NCI-H2227 (cell line): ENCODE data around the gene NAV2.

Experiments
- DNase-seq: peaks from one replicate; lab custom pipeline; 2025; ENCODE audit not compliant: unreplicated experiment; lab: John Stamatoyannopoulos, UW

NAV2 gene

DNA sequence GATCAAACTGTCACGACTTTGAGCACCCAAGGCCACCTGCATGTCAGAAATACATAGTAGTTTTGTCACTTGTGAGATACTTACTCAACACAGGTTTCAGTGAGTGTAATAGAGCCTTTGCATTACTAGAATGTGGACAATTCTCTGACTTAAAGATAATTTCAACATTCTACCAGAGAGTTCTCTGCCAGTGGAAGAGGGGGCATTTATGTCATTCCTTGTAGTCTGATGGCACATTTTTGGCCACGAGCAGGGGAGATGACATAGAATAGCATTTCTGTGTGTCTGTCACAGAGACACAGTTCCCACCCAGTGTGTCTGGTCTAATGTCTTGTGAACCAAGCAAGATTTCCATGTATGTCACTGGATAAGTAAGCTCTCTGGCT lies 335.1 kb downstream of the NAV2 start:
- DNase-seq: no peak

DNA sequence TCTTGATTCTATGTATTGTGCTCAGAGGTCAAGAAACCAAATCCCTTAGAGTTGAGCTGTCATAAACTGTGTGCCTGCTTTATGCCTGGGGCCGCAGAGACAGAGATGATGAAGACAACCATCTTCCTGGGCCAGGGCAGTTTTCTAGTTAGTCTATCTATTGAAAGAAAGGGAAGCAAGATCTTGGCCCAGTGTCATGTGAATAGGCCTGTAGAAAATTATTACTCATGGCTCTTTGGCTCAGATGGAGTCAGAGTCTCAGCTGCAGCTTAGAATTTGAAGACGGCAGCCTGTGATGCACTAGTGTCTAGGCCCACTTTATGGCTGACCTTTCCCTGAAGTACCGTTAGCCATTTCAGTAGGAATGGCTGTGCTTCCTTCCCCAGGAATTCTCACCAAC lies 335.6 kb downstream of the NAV2 start:
- no peak for DNase-seq

DNA sequence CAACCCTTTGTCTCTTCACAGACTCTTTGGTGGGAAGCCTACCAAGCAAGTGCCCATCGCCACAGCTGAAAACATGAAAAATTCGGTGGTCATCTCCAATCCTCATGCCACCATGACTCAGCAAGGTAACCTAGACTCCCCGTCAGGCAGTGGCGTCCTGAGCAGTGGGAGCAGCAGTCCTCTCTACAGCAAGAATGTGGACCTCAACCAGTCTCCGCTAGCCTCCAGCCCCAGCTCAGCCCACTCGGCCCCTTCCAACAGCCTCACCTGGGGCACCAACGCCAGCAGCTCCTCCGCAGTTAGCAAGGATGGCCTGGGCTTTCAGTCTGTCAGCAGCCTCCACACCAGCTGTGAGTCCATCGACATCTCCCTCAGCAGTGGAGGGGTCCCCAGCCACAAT lies 336.1 kb downstream of the NAV2 start:
- DNase-seq: no peak

DNA sequence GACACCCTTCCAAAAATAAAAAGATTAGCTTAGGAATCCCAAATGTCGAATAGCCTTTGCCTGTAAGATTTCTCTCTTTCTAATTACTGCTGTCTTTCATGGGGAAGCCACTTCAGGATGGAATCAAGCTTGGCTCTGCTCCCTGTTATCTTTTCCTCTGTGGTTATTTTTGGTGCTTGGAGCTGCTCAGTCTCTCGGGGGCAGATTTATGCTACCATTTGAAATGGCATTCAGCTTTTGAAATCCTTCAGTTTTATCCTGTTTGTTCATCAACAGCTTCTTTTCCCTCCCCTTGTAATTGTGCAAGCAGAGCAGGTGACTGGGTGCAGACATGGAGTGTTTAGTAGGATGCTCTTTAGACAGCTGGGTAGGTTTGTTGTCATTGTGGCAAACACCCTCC lies 336.6 kb downstream of the NAV2 start:
- no peak for DNase-seq

DNA sequence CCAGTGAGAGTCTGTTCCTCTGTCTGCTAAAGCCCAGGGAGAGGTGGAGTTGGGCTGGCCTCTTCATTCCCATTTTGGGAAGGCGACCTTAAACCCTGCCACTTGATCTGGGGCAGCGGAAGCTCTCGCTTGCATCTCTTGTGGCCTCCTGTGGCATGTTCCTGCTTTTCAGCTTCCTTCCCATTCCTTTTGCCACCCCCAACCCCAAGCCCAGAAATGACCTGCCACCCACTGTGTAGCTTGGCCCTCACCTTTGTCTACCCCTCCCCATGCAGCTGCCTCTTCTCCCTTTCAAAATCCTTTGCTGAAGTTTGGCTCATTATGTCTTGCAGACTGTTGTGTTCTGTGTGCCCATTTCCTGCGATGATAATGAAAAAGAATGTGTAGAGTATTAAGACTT lies 337.4 kb downstream of the NAV2 start:
- no peak for DNase-seq

DNA sequence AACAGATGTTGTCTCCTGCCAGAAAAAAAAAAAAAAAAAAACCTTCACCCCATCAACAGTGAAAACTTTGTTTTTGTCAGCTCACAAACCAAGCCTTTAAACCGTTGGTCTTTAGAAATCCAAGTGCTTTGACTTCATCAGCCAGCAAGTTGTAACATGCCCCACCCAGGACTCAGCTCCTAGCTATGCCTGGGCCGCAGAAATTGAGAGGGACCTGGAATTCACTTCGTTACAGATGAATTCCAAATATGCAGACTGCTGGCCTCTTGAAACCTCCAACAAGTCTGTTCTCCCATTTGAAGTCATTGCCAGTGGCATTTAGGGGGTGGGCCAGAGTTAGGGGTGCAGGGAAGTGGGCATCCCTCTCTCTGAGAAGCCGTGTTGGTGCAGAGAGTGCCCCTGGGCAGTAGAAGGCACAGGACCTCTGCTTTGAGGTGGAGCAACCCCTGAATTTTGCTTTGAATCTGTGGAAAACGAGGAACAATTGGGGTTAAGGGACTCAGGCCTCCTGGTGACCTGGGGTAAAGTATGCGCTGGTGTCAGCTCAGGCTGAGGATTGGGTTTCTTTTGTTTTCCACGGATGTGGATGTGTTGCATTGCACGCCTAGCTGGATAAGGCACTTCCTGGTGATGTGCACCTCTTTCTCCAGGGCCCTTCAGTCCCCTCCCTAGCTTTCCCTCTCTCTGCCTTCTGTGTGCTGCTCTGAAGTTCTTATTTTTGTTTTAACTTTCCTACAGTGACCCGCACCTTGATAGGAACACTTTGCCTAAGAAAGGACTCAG lies 338.1 kb downstream of the NAV2 start:
- no peak for DNase-seq

DNA sequence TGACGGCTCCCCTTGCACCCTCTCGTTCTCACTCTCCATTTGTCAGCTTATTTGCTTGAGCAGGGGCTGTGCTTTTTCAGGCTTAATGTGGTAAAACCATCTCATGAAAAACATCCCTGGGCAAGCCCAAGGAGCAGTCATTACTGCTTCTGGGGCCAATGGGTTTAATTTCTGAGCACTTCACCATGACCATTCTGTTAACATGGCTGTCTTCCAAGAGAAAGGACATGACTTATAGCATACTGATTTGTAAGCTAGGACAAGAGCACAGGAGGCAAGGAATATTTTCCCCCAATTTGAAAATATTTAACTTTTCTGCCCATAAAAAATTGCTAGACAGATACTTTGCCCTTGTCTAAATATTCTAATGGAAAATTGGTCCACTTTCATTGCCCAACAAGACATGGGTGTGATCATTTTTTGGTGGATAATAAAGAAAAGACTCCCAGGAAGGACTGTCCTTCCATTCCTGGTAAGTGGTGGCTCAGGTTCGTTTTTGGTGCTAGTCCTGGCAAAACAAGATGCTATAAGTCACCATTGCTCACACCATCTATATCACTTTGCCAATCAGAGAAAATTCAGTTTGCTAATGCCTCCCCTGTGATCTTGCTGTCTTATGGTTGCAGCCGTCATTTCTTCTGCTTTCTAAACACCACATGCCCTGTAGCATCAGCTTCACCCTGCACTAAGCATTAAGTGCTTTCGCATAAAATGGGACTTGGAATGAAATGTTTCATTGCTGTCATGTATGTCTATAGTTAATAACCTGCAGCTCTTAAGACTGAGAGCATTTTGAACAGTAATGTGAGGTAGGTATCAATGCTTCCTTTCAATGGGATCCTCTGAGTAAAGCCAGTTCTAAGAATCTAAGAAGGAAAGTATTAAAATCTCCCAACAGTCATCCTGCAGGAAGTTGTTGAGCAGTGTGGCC lies 339.1 kb downstream of the NAV2 start:
- no peak for DNase-seq

DNA sequence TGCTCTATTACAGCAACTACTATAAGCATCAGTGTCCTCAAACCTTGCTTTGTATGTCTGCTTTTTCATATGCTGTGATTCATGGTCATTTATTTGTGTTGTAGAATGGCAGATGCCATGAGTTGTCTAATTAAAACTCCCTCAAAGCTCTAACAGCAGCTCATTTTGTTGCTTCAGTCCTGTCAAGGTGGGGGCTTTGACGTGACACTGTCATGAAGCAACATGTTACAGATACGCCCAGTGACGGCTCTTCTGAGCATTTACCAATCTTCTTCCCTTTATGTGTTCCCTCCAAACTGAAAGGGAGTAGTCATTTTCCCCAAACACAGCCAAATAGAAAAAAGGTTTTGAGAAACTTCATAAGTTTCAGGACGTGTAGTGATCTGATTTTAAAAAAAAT lies 340.9 kb downstream of the NAV2 start:
- DNase-seq: no peak

DNA sequence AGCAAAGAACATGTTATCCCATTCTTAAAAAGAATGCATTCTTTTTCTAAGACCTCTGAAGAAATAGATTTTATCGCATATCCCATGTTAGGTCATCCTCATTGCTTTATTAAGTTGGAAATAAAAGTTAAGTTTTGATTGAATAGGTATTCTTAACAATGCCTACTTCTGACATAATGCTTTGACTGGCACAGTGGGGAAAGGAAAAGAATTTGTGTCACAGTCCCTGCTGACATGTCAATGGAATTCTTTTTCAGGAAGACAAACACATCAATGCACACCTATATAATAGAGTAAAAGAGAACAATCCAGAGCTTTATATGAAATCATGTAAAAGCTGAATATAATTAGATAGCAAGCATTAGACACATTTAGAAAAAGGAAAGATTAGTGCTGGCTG lies 341.9 kb downstream of the NAV2 start:
- DNase-seq: no peak

DNA sequence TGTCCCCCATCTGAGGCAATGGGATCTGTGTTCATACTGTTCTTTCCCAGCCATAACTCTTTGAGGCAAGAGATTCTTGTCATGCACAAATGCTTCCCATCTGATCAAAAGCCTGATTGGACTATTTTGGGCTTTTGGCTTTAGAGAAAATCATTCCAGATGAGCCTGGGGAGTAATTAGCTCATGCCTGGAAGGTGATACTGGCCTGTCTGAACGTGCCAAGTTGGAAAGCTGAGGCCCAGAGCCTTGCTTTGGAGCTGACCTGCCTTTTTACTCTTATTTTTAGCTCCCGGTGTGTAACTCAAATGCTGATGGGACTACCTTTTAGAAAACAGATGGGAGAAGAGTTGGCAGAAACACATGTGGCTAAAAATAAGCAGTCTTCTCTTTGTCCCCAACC lies 342.7 kb downstream of the NAV2 start:
- no peak for DNase-seq

DNA sequence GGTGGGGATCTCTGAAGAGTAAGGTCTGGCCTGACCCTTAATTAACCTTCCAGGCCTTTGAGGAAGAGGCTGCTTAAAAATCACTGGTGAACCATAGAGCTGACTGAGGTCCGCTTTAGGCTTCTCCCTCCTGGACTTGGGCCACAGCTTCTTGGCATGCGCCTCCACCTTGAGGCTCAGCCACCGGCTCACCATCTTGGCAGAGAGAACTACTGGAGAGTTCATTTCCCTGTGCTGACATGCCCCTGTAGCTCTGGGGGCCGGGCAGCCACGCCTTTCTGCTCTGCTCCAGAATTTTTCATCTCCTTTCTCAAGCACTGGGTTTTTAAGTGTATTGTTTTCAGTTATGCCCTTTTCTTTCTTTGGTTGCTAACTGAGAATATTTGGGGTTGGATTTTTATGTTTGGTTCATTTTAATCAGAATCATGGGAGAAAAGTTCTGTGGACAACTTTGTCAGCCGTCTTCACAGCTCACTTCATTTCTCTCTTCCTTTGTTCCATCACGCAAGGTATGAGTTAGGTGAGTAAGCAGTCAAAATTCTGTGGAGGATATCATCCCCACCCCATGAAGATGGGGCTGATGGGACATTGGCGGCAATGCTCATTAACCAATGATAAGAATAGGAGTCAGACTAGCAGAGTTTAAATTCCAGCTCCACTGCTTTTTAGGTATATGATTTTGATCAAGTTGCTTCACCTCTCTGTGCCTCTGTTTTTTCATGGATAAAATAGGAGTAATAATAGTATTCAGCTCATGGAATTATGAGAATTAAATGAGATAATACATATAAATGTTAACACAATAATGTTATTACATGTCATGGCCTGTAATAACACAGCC lies 343.7 kb downstream of the NAV2 start:
- no peak for DNase-seq

DNA sequence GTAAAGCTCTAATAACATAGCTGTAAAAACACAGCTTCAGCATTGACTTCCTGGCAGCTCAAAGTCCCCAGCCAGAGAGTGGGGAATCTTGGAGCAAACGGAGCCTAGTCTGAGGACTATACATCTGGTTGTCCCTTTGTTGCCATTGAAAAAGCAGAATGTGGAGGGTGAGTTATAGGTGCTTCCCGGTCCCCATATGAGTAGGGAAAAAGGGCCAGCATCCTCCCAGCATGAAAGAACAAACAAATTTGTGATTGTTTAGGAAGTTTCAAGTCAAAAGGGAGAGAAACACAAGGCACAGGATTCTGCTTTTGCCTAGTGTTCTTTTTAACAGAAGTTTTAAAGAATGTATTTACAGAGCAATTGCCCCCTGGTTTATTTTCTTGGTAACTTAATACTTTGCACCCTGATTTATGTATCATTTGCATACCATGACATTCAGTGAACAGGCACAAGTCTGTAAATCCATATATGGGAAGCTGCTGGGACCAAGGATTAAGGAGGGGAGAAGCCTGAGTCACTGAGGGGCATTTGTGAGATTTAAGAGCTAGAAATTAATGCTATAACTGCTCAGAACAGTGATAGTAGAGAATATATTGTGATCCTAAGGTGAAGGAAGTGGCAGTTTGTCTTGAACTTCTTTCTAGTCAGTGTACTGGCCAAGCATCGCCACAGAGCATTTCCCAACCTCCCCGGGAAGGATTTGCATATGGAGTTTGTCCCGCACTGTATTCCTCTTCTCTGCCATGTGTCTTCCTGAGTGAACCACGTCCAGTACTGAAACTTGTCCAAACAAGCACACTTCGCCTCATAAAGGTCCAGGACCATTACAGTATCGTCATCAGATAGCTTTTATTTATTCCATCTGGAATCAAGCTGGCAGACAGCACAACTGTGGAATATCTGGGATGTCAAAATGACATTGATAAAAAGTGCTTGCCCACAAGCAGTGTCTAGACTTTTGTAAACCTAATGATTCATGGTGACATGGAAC lies 344.6 kb downstream of the NAV2 start:
- DNase-seq: no peak

DNA sequence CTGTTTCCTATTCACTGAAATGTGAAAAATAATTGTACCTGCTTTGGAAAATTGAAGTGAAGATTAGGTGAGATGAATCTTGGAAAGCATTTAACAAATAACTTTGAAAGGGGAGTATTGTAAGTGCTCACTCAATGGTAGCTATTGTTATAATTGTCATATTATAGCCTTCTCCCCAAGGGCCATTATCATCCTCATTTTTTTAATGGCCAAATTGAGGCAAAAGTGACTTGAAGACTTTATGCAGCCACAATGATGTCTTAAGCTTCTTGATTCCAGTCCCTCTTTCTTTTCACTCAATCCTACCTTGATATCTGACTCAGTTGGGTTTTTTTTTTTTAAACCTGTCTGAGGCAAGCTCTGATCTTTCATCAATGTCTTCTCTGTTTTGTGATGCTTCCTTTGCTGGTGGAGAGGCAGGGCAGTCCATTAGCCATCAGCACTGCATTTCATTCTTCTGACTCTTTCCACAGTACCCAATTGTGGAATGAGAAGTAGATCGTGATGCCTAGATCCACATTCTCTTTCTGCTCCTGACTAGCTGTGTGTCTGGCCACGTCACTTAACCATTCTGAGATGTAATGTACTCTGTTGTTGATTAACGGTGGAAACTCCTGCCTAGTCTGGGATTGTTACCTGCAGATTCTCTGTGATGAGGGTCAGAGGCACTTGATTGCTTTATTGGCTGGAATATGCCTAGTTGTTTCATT lies 346.3 kb downstream of the NAV2 start:
- peak; percentile 78 for DNase-seq

DNA sequence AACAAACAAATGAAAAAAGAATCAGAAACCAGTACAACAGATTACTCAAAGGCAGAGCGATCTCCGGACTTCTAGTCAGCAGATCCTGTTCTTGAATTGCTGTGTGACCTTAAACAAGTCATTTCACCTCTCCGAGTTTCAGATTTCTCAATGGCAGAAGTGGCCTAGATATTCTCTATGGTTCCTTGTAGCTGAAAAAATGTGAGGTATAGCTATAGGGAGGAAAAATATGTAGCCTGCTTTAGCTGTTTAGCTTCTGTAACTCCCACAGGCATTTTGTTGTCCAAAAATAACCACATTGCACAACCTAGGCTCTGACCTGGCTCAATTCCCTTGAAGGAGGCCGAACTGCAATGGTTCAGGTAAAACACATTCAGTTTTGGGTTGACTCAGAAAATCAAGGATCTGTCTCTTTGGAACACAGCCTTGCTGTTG lies 347.0 kb downstream of the NAV2 start:
- no peak for DNase-seq

DNA sequence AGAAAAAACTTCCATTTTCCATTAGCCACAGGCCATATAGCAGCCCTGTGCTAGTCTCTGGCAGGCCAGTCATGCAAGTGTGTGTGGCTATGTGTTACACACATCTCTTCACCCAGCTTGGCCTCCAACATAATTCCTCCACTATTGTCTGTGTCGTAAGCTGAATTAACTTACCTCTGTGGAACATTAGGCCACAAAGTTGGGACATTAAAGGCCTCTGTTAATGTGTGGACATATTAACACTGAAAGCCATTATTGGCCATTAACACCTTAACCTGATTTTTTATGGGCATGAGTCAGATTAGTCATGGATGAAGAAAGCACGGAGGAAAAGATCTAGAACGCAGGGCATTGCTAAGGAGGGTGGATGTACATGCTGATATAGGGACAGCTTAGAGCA lies 347.5 kb downstream of the NAV2 start:
- DNase-seq: no peak

DNA sequence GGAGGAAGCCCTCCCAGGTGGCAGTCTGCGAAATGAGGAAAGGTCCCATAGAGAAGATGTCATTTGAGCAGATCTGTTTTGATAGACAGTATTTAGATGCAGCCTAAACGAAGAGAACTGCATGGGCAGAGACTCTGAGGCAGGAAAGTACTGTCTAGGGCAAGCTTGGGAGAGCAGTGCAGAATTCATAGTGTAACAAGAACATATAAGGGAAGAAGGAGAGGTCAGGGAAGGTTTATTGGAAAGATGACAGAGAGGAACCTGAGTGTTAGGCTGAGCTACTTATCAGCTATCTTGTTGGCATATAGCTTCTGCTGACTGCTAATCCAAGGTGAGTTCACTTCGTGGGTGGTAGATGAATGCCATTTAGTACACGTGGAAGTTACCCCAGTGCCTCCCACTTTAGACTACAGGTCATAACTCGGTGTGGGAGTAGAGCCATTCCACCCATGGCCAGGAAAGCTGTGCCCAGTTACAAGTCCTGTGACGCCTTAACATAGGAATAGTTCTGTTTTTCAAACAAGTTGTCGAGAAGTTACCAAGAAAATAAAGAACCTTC lies 348.1 kb downstream of the NAV2 start:
- no peak for DNase-seq

DNA sequence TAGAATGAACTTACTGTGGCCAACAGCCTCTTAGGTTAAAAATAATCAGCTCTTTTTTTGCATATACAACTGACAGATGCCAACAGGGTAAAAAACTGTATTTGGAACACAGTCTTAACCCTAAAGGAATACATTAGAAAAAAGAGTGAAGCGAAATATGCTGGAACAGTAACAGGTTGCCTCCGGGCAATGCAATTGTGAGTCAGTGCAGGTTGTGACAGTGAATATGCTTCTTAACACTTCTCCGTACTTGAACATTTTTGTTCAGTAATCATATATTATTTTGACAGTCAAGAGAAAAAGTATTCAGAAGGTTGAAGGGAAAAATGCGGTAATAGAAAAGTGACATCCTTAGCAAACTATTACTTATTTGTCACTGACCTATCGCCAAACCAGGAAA lies 349.1 kb downstream of the NAV2 start:
- DNase-seq: no peak

DNA sequence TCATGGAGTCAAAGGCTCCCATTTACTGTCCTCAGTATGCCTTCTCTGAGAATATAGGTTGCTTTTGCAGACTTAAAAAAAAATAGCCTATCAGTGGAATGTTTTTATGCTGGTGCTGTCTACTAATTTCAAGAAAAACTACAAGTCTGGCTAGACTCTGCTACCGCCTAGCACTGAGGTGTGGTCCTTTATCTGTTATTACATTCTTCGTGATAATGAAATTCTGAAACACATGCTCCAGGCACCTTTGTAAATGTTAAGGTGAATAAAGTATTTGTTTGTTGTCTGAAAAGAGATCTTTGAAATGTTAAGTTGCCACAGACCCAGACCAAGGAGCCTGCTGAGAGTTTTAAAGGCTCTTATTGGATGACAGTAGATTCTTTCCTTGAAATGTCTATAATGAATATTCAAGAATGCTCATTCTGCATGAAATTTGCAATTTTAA lies 352.3 kb downstream of the NAV2 start:
- no peak for DNase-seq

DNA sequence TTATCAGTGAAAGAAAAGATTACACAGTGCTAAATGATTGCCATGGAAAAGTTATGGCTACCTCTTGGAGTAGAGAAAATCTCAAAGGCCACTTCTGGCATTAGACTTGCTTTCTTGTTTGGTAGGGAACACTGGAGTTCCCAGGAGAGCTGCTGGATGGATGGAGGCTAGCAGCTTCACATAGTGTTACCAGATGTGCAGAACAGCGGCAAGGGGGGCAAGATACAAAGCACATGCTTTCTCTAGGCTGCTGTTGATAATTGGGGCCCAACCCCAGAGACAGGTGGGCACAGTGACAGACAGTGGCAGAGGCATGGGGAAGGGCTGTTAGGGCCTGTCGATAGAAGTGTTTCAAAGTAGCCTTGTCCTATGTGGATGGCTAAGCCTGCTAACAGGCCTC lies 352.8 kb downstream of the NAV2 start:
- DNase-seq: no peak
